ENCODE results near the gene USP50. TPM values are rescaled to one million over a fixed set of nuclear protein-coding genes. Genes with fewer than 3 reads are reported as not detected.

The USP50 gene
- polyA plus RNA-seq, 1 of the 3 experiments (the other 2 are of a cell fraction), result not detected

DNA sequence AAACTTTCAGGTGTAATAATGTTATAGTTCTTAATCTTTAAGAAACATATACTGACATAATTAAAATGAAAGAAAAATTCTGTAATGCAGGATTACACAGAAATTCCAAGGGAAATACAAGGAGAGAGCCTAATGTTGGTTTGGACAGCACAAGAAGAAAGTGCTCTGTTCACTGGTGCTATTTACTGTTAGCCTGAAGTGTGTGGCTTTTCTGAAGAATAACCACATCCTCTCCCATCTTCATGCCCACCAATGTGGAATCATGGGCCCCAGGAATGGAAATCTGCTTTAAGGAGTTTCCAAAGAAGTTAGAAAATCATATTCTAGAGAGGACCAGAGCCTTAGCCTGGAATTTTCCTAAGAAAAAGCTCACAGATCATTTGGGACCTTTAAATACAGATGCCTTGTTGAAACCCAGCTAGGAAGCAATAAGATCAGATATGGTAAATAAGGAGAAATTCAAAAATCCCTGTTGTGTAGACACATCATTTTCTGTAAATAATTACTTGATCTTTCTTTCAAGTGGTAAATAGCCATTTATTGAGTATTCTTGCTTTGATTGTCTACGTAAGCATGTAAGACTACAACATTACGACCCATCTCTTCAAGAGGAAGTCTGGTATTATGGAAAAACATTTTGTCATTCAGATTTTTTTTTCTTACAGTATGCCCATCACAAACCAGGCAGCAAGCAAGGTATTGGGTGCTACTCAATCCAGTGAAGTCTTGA, 10.3 kb upstream of the USP50 start (continued):
- TF ChIP-seq, protein P1, sequence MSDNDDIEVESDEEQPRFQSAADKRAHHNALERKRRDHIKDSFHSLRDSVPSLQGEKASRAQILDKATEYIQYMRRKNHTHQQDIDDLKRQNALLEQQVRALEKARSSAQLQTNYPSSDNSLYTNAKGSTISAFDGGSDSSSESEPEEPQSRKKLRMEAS (IDR thresholded peaks at IDR 0.05; ENCODE audit: low read depth), result no peak

DNA sequence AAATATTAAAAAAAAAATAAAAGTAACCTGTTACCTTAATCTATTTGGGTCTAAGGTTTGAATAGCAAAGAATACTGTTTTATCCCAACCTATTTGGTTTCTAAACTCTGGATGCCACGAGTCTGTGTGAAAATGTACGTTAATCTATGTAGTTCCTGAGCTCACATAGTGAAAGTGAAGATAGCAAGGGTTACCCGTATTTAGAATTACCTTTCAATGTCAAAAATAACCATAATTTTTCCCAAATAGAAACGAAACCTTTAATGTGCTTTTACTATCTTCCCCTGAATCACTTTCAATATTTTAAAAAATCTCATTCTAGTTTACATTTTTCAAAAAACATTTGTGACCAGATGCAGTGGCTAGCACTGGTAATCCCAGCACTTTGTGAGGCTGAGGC, 5.8 kb upstream of the USP50 start:
- H3K9ac ChIP-seq, result no peak overlapping the region
- no peak overlapping the region for H3K4me3 ChIP-seq (ENCODE audit: low read depth in 2 of 2, low read length in 1 of 2)
- POLR2A ChIA-PET, result no interaction called here
- no peaks in the 10 kb centered on the region for H3K27me3 ChIP-seq (ENCODE audit: insufficient read depth)
- no peaks in the 10 kb centered on the region for H3F3A ChIP-seq (replicated peaks; ENCODE audit: insufficient read depth)
- no peak overlapping the region for H3K27ac ChIP-seq (ENCODE audit: low read depth in 2 of 2, low read length in 1 of 2)
- WGBS (ENCODE audit: low lambda C conversion rate), result 94% methylated on average over 4 of the region's 4 CpGs
- no peaks in the 10 kb centered on the region for H3K9me3 ChIP-seq
- H3K4me2 ChIP-seq, result no peak overlapping the region
- H3K79me2 ChIP-seq (ENCODE audit: insufficient read depth), result no peaks in the 10 kb centered on the region
- no peak overlapping the region for H2AFZ ChIP-seq (ENCODE audit: low read depth)
- CTCF ChIA-PET, result no interaction called here
- no peak for DNase-seq
- H3K9me2 ChIP-seq, result no peaks in the 10 kb centered on the region
- no peaks in the 10 kb centered on the region for H3K4me1 ChIP-seq (ENCODE audit: control insufficient read depth in 1 of 2, insufficient read depth in 2 of 2, low read depth in 1 of 2, low read length in 1 of 2)
- peaks cover 0 to 8% of the 10 kb centered on the region in 2 experiments for H3K36me3 ChIP-seq (replicated peaks in 1 of 2; ENCODE audit: control insufficient read depth in 1 of 2, insufficient read depth in 2 of 2, low read length in 1 of 2)
- H4K20me1 ChIP-seq (ENCODE audit: insufficient read depth), result no peaks in the 10 kb centered on the region
- TF ChIP-seq GATA2 (CRISPR knock-in tag; IDR thresholded peaks at IDR 0.05) (no peak), EP300 (IDR thresholded peaks at IDR 0.05; ENCODE audit: borderline replicate concordance in 1 of 2, low read depth in 1 of 2, low read length in 1 of 2) (no peak), FOXM1 (IDR thresholded peaks at IDR 0.05; ENCODE audit: low read depth) (no peak), YY1 (IDR thresholded peaks at IDR 0.05; ENCODE audit: low read depth) (no peak)

DNA sequence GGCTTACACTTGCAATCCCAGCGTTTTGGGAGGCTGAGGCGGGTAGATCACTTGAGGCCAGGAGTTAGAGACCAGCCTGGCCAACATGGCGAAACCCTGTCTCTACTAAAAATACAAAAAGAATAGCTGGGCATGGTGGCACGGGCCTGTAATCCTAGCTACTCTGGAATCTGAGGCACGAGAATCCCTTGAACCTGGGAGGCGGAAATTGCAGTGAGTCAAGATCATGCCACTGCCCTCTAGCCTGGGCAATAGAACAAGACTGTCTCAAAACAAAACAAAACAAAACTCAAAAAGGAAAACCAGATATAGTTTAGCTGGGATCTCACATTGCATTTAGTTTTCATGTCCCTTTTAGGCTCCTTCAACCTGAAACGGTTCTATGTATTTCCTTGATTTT, 2.9 kb upstream of the USP50 start:
- TF ChIP-seq RXRA (IDR thresholded peaks at IDR 0.05; ENCODE audit: borderline replicate concordance, low read depth) (no peak), MEF2A (IDR thresholded peaks at IDR 0.05; ENCODE audit: borderline replicate concordance, low read depth) (no peak)
- Histone ChIP-seq H3K79me2 (ENCODE audit: insufficient read depth) (no peaks in the 10 kb centered on the region), H2AFZ (ENCODE audit: low read depth) (no peak overlapping the region), H3K4me3 (ENCODE audit: low read depth in 2 of 2, low read length in 1 of 2) (no peak overlapping the region), H3F3A (replicated peaks; ENCODE audit: insufficient read depth) (no peaks in the 10 kb centered on the region), H3K9me3 (no peaks in the 10 kb centered on the region), H3K4me1 (ENCODE audit: control insufficient read depth in 1 of 2, insufficient read depth in 2 of 2, low read depth in 1 of 2, low read length in 1 of 2) (no peaks in the 10 kb centered on the region), H4K20me1 (ENCODE audit: insufficient read depth) (no peaks in the 10 kb centered on the region), H3K27ac (ENCODE audit: low read depth in 2 of 2, low read length in 1 of 2) (no peak overlapping the region), H3K4me2 (no peak overlapping the region), H3K36me3 (replicated peaks in 1 of 2; ENCODE audit: control insufficient read depth in 1 of 2, insufficient read depth in 2 of 2, low read length in 1 of 2) (no peaks in the 10 kb centered on the region), H3K9ac (no peak overlapping the region), H3K27me3 (ENCODE audit: insufficient read depth) (no peaks in the 10 kb centered on the region), H3K9me2 (no peaks in the 10 kb centered on the region)
- 91% methylated on average over 7 of the region's 7 CpGs for WGBS (ENCODE audit: low lambda C conversion rate)
- POLR2A ChIA-PET, result no interaction called here
- CTCF ChIA-PET, result no interaction called here
- DNase-seq, result no peak

DNA sequence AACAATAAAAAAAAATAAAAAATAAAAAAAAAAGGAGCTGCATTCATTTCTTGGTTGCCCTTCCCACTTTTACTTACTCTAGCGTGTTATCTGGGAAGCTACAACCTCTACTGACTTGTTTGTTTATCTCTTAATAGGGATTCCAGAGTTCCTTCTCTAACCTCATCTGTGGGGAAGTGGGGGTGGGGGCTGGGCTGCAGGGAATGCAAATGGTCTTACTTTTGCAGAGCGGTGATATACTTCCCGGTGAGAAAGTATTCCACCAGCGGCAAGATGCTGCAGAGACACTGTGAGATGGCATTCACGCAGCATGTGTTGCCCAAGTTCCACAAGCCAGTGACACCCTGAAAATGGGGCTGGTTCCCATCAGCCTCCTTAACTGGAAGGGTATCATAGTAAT, 2.1 kb downstream of the USP50 start:
- Histone ChIP-seq H3K27me3 (ENCODE audit: insufficient read depth) (no peaks in the 10 kb centered on the region), H2AFZ (ENCODE audit: low read depth) (no peak overlapping the region), H3K4me1 (ENCODE audit: control insufficient read depth in 1 of 2, insufficient read depth in 2 of 2, low read depth in 1 of 2, low read length in 1 of 2) (peaks cover 0 to 3% of the 10 kb centered on the region in 2 experiments; a peak in 1 of 4 replicates), H3K79me2 (ENCODE audit: insufficient read depth) (no peaks in the 10 kb centered on the region), H4K20me1 (ENCODE audit: insufficient read depth) (no peaks in the 10 kb centered on the region), H3K9me3 (no peaks in the 10 kb centered on the region), H3K4me3 (ENCODE audit: low read depth in 2 of 2, low read length in 1 of 2) (no peak overlapping the region), H3K36me3 (replicated peaks in 1 of 2; ENCODE audit: control insufficient read depth in 1 of 2, insufficient read depth in 2 of 2, low read length in 1 of 2) (no peaks in the 10 kb centered on the region), H3K9me2 (no peaks in the 10 kb centered on the region), H3K27ac (ENCODE audit: low read depth in 2 of 2, low read length in 1 of 2) (no peak overlapping the region), H3K9ac (no peak overlapping the region), H3K4me2 (no peak overlapping the region), H3F3A (replicated peaks; ENCODE audit: insufficient read depth) (no peaks in the 10 kb centered on the region)
- ChIA-PET CTCF (interaction anchor here (0.7 kb wide), 1 partner anchor 186 kb away, joined by 4 read pairs; no protein-coding TSS in a partner anchor), POLR2A (no interaction called here)
- no peak for DNase-seq
- WGBS (ENCODE audit: low lambda C conversion rate), result 93% methylated on average over 5 of the region's 5 CpGs
- TF ChIP-seq MEF2A (IDR thresholded peaks at IDR 0.05; ENCODE audit: borderline replicate concordance, low read depth), result no peak
- TF ChIP-seq, protein P2, sequence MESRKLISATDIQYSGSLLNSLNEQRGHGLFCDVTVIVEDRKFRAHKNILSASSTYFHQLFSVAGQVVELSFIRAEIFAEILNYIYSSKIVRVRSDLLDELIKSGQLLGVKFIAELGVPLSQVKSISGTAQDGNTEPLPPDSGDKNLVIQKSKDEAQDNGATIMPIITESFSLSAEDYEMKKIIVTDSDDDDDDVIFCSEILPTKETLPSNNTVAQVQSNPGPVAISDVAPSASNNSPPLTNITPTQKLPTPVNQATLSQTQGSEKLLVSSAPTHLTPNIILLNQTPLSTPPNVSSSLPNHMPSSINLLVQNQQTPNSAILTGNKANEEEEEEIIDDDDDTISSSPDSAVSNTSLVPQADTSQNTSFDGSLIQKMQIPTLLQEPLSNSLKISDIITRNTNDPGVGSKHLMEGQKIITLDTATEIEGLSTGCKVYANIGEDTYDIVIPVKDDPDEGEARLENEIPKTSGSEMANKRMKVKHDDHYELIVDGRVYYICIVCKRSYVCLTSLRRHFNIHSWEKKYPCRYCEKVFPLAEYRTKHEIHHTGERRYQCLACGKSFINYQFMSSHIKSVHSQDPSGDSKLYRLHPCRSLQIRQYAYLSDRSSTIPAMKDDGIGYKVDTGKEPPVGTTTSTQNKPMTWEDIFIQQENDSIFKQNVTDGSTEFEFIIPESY (IDR thresholded peaks at IDR 0.05; ENCODE audit: borderline replicate concordance, low read depth), result no peak
- no peak for TF ChIP-seq FOSL2 (IDR thresholded peaks at IDR 0.05; ENCODE audit: borderline replicate concordance, low read depth)
- no peak for TF ChIP-seq FOXJ3 (CRISPR knock-in tag; IDR thresholded peaks at IDR 0.05)
- TF ChIP-seq POLR2AphosphoS5 (IDR thresholded peaks at IDR 0.05; ENCODE audit: low read depth, low read length), result no peak
- TF ChIP-seq NFIC (IDR thresholded peaks at IDR 0.05; ENCODE audit: borderline replicate concordance), result no peak
- TF ChIP-seq RAD21 (IDR thresholded peaks at IDR 0.05; ENCODE audit: low read length), result no peak
- TF ChIP-seq RCOR1 (IDR thresholded peaks at IDR 0.05; ENCODE audit: low read length), result no peak
- no peak for TF ChIP-seq ELF1 (IDR thresholded peaks at IDR 0.05)
- TF ChIP-seq, protein P1 (IDR thresholded peaks at IDR 0.05; ENCODE audit: low read depth), result no peak
- TF ChIP-seq, protein P3, sequence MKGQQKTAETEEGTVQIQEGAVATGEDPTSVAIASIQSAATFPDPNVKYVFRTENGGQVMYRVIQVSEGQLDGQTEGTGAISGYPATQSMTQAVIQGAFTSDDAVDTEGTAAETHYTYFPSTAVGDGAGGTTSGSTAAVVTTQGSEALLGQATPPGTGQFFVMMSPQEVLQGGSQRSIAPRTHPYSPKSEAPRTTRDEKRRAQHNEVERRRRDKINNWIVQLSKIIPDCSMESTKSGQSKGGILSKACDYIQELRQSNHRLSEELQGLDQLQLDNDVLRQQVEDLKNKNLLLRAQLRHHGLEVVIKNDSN (IDR thresholded peaks at IDR 0.05; ENCODE audit: borderline replicate concordance, low read depth), result no peak
